ENCODE results near the gene GTPBP4. TPM values are rescaled to one million over a fixed set of nuclear protein-coding genes. Genes with fewer than 3 reads are reported as not detected.
"Not testable (repeated sequence)": the region's sequence is repeated elsewhere in the genome, so short reads cannot be mapped to it uniquely, and the experiment has no call there.

The GTPBP4 gene
- total and polyA plus RNA-seq, 2 donors = 32.0 to 39.4 TPM

DNA sequence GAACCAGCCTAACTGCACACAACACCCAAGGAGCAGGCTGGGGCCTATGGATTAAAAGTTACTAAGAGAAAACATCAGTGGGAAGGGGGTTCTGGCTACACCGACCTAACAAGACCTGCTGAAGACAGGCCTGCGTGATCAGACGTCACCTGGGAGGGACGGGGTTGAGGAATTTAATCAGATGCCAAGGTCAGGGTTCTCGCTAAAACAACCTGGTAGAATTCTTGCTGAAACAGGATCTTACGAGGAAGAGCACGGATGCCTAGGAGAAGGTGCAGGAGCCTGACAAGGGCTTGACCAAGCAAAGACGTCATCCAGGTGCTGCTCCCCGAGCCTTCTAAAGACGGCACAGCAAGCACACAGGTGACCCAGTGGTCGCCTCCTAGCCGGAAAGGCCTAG lies 35.9 kb downstream of the GTPBP4 start:
- Histone ChIP-seq H3K27me3 (ENCODE audit: control insufficient read depth in 2 of 2, insufficient read depth in 1 of 2, low read length in 1 of 2) (no peaks in the 10 kb centered on the region), H3K4me1 (ENCODE audit: control insufficient read depth in 2 of 2, insufficient read depth in 2 of 2, low read length in 2 of 2) (no peaks in the 10 kb centered on the region), H3K27ac (ENCODE audit: low read depth in 1 of 2, low read length in 1 of 2) (no peak overlapping the region), H3K4me3 (ENCODE audit: low read length in 2 of 2) (no peak overlapping the region), H3K9me3 (ENCODE audit: control insufficient read depth in 2 of 2, insufficient read depth in 1 of 2, low read length in 1 of 2) (no peaks in the 10 kb centered on the region), H3K36me3 (ENCODE audit: control insufficient read depth in 2 of 2, insufficient read depth in 2 of 2, low read length in 1 of 2) (peaks cover 7 to 10% of the 10 kb centered on the region in 2 donors)
- DNase-seq (ENCODE audit: low read depth in 6 of 9, low spot score in 9 of 9) = no peak
- 97% methylated on average over 12 of the region's 12 CpGs for WGBS

DNA sequence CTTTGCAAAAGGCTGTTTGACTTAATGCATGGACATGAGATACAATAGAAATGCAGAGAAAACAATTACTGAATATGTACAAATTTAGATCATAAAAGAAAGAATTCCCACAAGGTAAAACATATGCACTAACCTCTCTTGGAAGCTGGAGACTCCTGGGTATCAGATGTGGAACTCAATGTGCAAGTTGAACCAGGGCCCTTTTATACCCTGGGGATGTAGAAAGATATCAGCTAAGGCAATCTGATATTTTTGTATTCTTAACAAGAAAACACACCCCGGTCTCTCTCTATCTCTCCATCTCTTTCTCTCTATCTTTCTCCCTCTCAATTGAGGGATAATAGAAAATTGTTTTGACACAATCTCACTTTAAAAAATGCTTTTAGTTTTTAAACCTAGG lies 37.4 kb downstream of the GTPBP4 start, which contains the start of gene IDI2:
Gene IDI2 (minus strand): TSS at position 177 of the 400 bp plus-strand sequence. CDS start 1,136 bp downstream, outside the sequence.
- Histone ChIP-seq H3K27ac (ENCODE audit: low read depth in 1 of 2, low read length in 1 of 2) (no peak within 1 kb of the TSS), H3K36me3 (ENCODE audit: control insufficient read depth in 2 of 2, insufficient read depth in 2 of 2, low read length in 1 of 2) (no peaks in the 10 kb centered on the region), H3K27me3 (ENCODE audit: control insufficient read depth in 2 of 2, insufficient read depth in 1 of 2, low read length in 1 of 2) (no peaks in the 10 kb centered on the region), H3K4me3 (ENCODE audit: low read length in 2 of 2) (no peak within 1 kb of the TSS), H3K9me3 (ENCODE audit: control insufficient read depth in 2 of 2, insufficient read depth in 1 of 2, low read length in 1 of 2) (no peaks in the 10 kb centered on the region), H3K4me1 (ENCODE audit: control insufficient read depth in 2 of 2, insufficient read depth in 2 of 2, low read length in 2 of 2) (no peaks in the 10 kb centered on the region)
- DNase-seq (ENCODE audit: low read depth in 6 of 9, low spot score in 9 of 9) = no peak
- WGBS = 96% methylated on average over 1 of the region's 1 CpG

DNA sequence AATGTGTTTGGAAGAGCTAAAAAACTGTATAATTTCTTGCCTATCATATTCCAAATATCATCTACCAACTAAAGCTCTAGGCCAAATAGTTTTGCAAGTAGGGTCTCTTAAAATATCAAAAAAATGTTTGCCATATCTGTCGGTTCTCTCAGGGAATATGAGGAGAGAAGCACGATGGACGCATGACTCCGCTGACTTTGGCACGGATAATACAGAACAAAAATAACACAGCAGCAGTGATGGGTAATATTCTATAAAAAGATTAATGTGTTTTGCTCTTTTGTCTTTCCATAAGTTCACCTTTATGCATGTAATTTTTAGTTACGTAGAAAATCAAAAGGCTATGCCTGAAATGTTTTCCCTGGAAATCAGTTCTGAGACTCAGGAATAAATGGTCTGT lies 38.3 kb downstream of the GTPBP4 start:
- Histone ChIP-seq H3K4me3 (ENCODE audit: low read length in 2 of 2) (no peak overlapping the region), H3K27ac (ENCODE audit: low read depth in 1 of 2, low read length in 1 of 2) (no peak overlapping the region), H3K9me3 (ENCODE audit: control insufficient read depth in 2 of 2, insufficient read depth in 1 of 2, low read length in 1 of 2) (no peaks in the 10 kb centered on the region), H3K27me3 (ENCODE audit: control insufficient read depth in 2 of 2, insufficient read depth in 1 of 2, low read length in 1 of 2) (no peaks in the 10 kb centered on the region), H3K36me3 (ENCODE audit: control insufficient read depth in 2 of 2, insufficient read depth in 2 of 2, low read length in 1 of 2) (no peaks in the 10 kb centered on the region), H3K4me1 (ENCODE audit: control insufficient read depth in 2 of 2, insufficient read depth in 2 of 2, low read length in 2 of 2) (no peaks in the 10 kb centered on the region)
- WGBS = 94% methylated on average over 6 of the region's 6 CpGs
- no peak for DNase-seq (ENCODE audit: low read depth in 6 of 9, low spot score in 9 of 9)

DNA sequence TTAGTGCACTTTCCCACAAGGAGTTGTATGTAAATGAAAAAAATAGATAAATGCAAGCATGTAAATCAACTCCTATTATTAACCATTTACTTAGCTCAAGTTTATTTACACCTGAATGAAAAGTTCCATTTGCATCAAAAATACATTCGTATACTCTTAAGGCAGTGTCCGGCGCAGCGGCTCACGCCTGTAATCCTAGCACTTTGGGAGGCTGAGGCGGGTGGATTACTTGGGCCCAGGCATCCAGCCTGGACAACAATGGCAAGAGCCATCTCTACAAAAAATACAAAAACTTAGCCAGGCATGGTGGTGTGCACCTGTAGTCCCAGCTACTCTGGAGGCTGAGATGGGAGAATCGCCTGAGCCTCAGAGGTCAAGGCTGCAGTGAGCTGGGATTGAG lies 41.6 kb downstream of the GTPBP4 start:
- Histone ChIP-seq H3K36me3 (ENCODE audit: control insufficient read depth in 2 of 2, insufficient read depth in 2 of 2, low read length in 1 of 2) (no peaks in the 10 kb centered on the region), H3K27ac (ENCODE audit: low read depth in 1 of 2, low read length in 1 of 2) (no peak overlapping the region), H3K4me1 (ENCODE audit: control insufficient read depth in 2 of 2, insufficient read depth in 2 of 2, low read length in 2 of 2) (no peaks in the 10 kb centered on the region), H3K4me3 (ENCODE audit: low read length in 2 of 2) (no peak overlapping the region), H3K27me3 (ENCODE audit: control insufficient read depth in 2 of 2, insufficient read depth in 1 of 2, low read length in 1 of 2) (no peaks in the 10 kb centered on the region), H3K9me3 (ENCODE audit: control insufficient read depth in 2 of 2, insufficient read depth in 1 of 2, low read length in 1 of 2) (no peaks in the 10 kb centered on the region)
- no peak for DNase-seq (ENCODE audit: low read depth in 6 of 9, low spot score in 9 of 9)
- 98% methylated on average over 7 of the region's 7 CpGs for WGBS

DNA sequence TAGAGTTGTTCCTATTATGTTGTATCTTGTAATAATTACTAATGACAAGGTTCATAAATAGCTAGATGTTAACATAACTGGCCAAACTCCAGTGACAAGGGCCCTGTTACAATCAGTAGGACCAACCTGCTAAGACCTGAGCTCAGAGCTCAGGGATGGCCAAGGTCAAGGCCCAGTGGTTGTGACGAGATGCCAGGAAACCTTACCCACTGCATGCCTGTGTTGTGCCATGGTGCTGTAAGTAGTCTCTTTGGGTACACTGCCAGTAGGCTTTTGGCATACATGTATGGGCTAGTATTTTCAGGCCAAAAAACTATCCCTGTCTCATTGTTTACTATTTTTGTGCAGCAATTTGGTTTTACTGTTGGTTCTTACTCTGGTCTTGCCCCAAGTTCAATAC lies 45.4 kb downstream of the GTPBP4 start:
- Histone ChIP-seq H3K36me3 (ENCODE audit: control insufficient read depth in 2 of 2, insufficient read depth in 2 of 2, low read length in 1 of 2) (peaks cover 5 to 15% of the 10 kb centered on the region in 2 donors), H3K4me1 (ENCODE audit: control insufficient read depth in 2 of 2, insufficient read depth in 2 of 2, low read length in 2 of 2) (no peaks in the 10 kb centered on the region), H3K27me3 (ENCODE audit: control insufficient read depth in 2 of 2, insufficient read depth in 1 of 2, low read length in 1 of 2) (no peaks in the 10 kb centered on the region), H3K4me3 (ENCODE audit: low read length in 2 of 2) (no peak overlapping the region), H3K9me3 (ENCODE audit: control insufficient read depth in 2 of 2, insufficient read depth in 1 of 2, low read length in 1 of 2) (no peaks in the 10 kb centered on the region), H3K27ac (ENCODE audit: low read depth in 1 of 2, low read length in 1 of 2) (no peak overlapping the region)
- DNase-seq (ENCODE audit: low read depth in 6 of 9, low spot score in 9 of 9) = no peak
- 95% methylated on average over 1 of the region's 1 CpG for WGBS

DNA sequence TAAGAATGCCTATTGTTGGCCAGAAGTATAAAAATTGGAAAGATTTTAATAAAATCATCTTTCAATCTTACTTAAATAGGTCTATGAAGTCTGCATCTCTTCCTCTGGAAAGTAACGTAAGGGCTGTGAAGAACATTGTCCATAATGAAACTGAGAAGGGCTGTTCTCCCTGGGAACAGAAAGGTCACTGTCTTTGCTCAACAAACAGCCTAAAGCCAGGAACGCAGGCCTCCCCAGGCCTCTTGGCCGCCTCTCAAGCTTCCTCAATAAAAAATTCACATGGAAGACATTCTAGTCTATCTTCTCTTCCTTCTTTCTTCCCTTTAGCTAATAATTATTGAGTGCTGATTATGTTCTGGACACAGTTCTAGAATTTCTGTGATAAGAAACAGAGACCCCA lies 46.5 kb downstream of the GTPBP4 start:
- Histone ChIP-seq H3K9me3 (ENCODE audit: control insufficient read depth in 2 of 2, insufficient read depth in 1 of 2, low read length in 1 of 2) (no peaks in the 10 kb centered on the region), H3K4me3 (ENCODE audit: low read length in 2 of 2) (no peak overlapping the region), H3K4me1 (ENCODE audit: control insufficient read depth in 2 of 2, insufficient read depth in 2 of 2, low read length in 2 of 2) (no peaks in the 10 kb centered on the region), H3K27me3 (ENCODE audit: control insufficient read depth in 2 of 2, insufficient read depth in 1 of 2, low read length in 1 of 2) (no peaks in the 10 kb centered on the region), H3K36me3 (ENCODE audit: control insufficient read depth in 2 of 2, insufficient read depth in 2 of 2, low read length in 1 of 2) (peaks cover 5 to 18% of the 10 kb centered on the region in 2 donors), H3K27ac (ENCODE audit: low read depth in 1 of 2, low read length in 1 of 2) (no peak overlapping the region)
- no peak for DNase-seq (ENCODE audit: low read depth in 6 of 9, low spot score in 9 of 9)
- WGBS = 97% methylated on average over 3 of the region's 3 CpGs

DNA sequence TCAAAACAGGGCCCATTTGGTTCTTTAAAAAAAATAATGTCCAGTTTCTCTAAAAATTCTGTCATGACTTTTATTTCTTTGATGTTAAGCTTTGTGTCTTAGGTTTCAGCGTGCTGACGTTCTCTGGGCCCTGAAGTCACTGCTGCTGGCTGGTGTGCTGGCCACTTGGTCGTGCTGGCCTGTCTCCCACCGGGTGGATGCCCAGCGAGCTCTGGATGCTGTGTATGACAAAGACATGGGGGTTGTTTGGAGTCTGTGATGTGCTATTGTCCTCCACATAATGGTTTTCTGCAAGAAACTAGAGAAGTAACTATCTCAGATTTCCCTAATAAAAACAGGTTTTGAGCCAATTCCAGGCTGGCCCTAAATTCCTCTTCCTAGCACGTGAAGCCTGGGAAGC lies 47.0 kb downstream of the GTPBP4 start:
- H3K9me3 ChIP-seq (ENCODE audit: control insufficient read depth in 2 of 2, insufficient read depth in 1 of 2, low read length in 1 of 2) = no peaks in the 10 kb centered on the region
- no peak for DNase-seq (ENCODE audit: low read depth in 6 of 9, low spot score in 9 of 9)
- WGBS = 95% methylated on average over 6 of the region's 6 CpGs

DNA sequence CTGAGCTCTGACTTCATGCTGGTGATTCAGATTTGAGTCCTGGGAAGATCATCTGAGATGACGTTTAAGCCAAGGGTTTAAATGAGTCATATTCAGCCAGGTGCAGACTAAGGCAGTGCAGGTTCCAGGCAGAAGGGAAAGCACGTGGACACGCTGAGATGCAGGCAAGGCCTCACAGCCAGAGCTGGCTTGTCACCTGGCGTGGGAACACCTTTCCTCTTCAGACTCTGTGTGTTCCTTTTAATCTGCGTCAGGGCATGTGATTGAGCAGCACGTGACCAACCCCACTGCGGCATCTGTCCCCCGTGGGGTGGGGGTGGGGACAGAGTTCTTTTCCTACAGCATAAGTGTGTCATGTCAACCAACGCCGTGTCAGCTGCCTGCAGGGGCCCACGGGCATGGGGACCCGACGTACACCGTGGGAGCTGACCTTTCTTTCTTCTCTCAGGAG lies 48.1 kb downstream of the GTPBP4 start:
- DNase-seq (ENCODE audit: low read depth in 6 of 9, low spot score in 9 of 9) = no peak
- Histone ChIP-seq H3K9me3 (ENCODE audit: control insufficient read depth in 2 of 2, insufficient read depth in 1 of 2, low read length in 1 of 2) (no peaks in the 10 kb centered on the region), H3K27ac (ENCODE audit: low read depth in 1 of 2, low read length in 1 of 2) (no peak overlapping the region), H3K27me3 (ENCODE audit: control insufficient read depth in 2 of 2, insufficient read depth in 1 of 2, low read length in 1 of 2) (no peaks in the 10 kb centered on the region), H3K4me3 (ENCODE audit: low read length in 2 of 2) (no peak overlapping the region), H3K36me3 (ENCODE audit: control insufficient read depth in 2 of 2, insufficient read depth in 2 of 2, low read length in 1 of 2) (peaks cover 8 to 23% of the 10 kb centered on the region in 2 donors), H3K4me1 (ENCODE audit: control insufficient read depth in 2 of 2, insufficient read depth in 2 of 2, low read length in 2 of 2) (no peaks in the 10 kb centered on the region)
- WGBS = 90% methylated on average over 14 of the region's 14 CpGs

More for the DNA sequence above, 47.0 kb downstream of the GTPBP4 start:
- Histone ChIP-seq H3K27me3 (ENCODE audit: control insufficient read depth in 2 of 2, insufficient read depth in 1 of 2, low read length in 1 of 2) (no peaks in the 10 kb centered on the region), H3K4me1 (ENCODE audit: control insufficient read depth in 2 of 2, insufficient read depth in 2 of 2, low read length in 2 of 2) (no peaks in the 10 kb centered on the region), H3K27ac (ENCODE audit: low read depth in 1 of 2, low read length in 1 of 2) (no peak overlapping the region), H3K4me3 (ENCODE audit: low read length in 2 of 2) (no peak overlapping the region), H3K36me3 (ENCODE audit: control insufficient read depth in 2 of 2, insufficient read depth in 2 of 2, low read length in 1 of 2) (peaks cover 7 to 21% of the 10 kb centered on the region in 2 donors)

DNA sequence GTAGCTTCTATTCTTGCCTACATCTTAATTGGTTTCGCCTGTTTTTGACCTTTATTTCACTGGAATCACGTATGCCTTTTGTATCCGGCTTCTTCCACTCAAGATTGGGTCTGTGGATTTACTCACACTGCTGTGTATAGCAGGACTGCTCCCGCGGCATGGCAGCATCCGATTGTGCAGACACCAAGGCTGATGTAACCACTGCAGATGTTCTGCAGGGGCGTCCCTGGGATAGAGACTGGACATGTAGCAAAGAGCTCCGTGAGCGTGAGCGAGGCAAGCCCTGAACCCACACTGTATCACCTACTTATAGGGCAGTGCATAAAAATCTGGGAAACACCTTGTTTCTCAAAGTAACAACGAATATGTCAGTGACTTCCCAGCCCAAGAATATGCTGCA lies 48.9 kb downstream of the GTPBP4 start:
- Histone ChIP-seq H3K36me3 (ENCODE audit: control insufficient read depth in 2 of 2, insufficient read depth in 2 of 2, low read length in 1 of 2) (peaks cover 8 to 24% of the 10 kb centered on the region in 2 donors), H3K4me1 (ENCODE audit: control insufficient read depth in 2 of 2, insufficient read depth in 2 of 2, low read length in 2 of 2) (no peaks in the 10 kb centered on the region), H3K9me3 (ENCODE audit: control insufficient read depth in 2 of 2, insufficient read depth in 1 of 2, low read length in 1 of 2) (no peaks in the 10 kb centered on the region), H3K27me3 (ENCODE audit: control insufficient read depth in 2 of 2, insufficient read depth in 1 of 2, low read length in 1 of 2) (no peaks in the 10 kb centered on the region), H3K27ac (ENCODE audit: low read depth in 1 of 2, low read length in 1 of 2) (no peak overlapping the region), H3K4me3 (ENCODE audit: low read length in 2 of 2) (no peak overlapping the region)
- 97% methylated on average over 11 of the region's 11 CpGs for WGBS
- DNase-seq (ENCODE audit: low read depth in 6 of 9, low spot score in 9 of 9) = no peak

DNA sequence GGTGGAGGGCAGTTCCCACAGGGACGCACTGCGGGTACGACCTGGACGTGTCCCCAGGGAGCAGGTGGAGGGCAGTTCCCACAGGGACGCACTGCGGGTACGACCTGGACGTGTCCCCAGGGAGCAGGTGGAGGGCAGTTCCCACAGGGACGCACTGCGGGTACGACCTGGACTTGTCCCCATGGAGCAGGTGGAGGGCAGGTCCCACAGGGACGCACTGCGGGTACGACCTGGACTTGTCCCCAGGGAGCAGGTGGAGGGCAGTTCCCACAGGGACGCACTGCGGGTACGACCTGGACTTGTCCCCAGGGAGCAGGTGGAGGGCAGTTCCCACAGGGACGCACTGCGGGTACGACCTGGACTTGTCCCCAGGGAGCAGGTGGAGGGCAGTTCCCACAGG lies 50.5 kb downstream of the GTPBP4 start:
- H3K9me3 ChIP-seq (ENCODE audit: control insufficient read depth in 2 of 2, insufficient read depth in 1 of 2, low read length in 1 of 2); H3K4me1 ChIP-seq (ENCODE audit: control insufficient read depth in 2 of 2, insufficient read depth in 2 of 2, low read length in 2 of 2); H3K27ac ChIP-seq (ENCODE audit: low read depth in 1 of 2, low read length in 1 of 2); DNase-seq (ENCODE audit: low read depth in 6 of 9, low spot score in 9 of 9); H3K27me3 ChIP-seq (ENCODE audit: control insufficient read depth in 2 of 2, insufficient read depth in 1 of 2, low read length in 1 of 2); H3K4me3 ChIP-seq (ENCODE audit: low read length in 2 of 2): not testable (repeated sequence)
- H3K36me3 ChIP-seq (ENCODE audit: control insufficient read depth in 2 of 2, insufficient read depth in 2 of 2, low read length in 1 of 2) = peaks cover 11 to 38% of the 10 kb centered on the region in 2 donors
- over 99% methylated on average over 13 of the region's 20 CpGs for WGBS
